HG02938 (cell line): Measurements from ENCODE around the gene ATP6V1F.

Source experiments
- ATAC-seq: cut with Tn5 transposase; IDR thresholded peaks from one replicate; pipeline ENCODE4 v1.9.1; 2021; ENCODE audit warnings: mild to moderate bottlenecking, moderate library complexity; ENCODE audit not compliant: unreplicated experiment

Gene ATP6V1F

GRCh38 chr7:128862571-128863432 is at the start of gene ATP6V1F:
ATP6V1F (plus strand) TSS chr7:128862856; CDS start chr7:128862905, 49 bp downstream.
- ATAC-seq: peak; percentile 84

DNA sequence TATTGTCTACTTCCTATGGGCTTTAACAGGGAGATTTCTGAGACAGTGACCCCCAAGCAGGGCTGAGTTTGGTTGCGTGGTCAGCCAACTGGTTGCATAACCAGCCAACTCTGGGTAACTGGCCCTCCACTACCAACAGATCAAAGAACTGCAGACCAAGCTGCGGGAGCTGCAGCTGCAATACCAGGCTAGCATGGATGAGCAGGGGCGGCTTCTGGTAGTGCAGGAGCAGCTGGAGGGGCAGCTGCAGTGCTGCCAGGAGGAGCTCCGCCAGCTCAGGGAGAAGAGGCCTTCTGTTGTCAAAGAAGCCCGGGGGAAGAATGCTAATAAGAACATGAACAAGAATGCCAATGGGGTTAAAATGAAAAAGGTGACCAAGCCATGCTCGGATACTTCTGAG is 48.2 kb upstream of the ATP6V1F start:
- no peak for ATAC-seq

DNA sequence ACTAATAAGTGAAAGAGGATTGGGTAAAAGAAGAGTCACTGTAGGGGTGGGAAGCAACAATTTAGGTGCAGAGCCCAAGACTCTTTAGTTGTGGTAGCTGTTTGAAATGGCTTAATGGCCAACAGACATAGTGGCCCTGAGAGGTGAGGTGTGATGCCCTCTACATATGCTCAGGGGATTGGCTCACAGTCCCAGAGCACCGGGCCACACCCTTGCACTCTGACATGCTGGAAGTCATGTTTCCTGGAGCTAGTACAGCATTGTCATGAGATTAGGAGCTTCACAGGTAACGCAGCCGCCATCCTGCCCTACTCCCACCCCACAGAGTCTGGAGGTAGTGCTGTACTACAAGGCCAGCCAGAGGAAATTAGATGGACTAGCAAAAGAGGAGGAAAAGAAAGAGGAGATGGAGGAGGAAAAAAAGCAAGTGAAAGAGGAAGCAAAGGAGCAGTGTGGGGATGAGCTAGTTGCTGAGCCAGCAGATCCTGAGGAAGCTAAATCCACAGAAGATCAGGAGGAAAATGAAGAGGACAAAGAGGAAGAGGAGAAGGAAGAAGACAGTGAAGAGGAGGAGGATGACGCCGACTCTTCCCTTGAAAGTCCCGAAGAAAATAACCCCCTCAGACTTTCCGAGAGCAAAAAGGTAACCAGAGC is 47.2 kb upstream of the ATP6V1F start:
- ATAC-seq: no peak

DNA sequence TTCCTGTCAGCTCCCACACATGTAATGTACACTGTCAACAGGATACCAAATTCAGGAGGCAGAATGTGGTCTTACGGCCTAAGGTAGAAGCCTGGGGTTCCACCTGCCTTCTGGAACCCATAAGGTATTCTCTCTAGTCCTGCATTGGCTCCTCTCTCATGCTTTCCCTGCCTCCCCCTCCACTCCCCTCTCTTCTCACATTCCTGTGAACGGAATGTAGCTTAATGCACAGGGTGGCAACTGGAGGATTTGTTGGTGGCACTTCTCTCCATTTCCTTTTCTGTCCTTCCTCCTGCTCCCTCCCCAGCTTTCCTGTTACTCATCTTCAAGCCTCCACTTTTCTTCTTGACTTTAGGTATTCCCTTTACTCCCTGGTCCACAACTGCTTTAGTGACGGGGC is 44.0 kb upstream of the ATP6V1F start:
- ATAC-seq: no peak

GRCh38 chr7:128821724-128822123 is 40.9 kb upstream of the ATP6V1F start:
- no peak for ATAC-seq

- ATAC-seq: no peak
These were observed 36.1 kb upstream of the ATP6V1F start for GRCh38 chr7:128826512-128826911.

GRCh38 chr7:128826916-128827247 is 35.8 kb upstream of the ATP6V1F start:
- ATAC-seq: no peak

DNA sequence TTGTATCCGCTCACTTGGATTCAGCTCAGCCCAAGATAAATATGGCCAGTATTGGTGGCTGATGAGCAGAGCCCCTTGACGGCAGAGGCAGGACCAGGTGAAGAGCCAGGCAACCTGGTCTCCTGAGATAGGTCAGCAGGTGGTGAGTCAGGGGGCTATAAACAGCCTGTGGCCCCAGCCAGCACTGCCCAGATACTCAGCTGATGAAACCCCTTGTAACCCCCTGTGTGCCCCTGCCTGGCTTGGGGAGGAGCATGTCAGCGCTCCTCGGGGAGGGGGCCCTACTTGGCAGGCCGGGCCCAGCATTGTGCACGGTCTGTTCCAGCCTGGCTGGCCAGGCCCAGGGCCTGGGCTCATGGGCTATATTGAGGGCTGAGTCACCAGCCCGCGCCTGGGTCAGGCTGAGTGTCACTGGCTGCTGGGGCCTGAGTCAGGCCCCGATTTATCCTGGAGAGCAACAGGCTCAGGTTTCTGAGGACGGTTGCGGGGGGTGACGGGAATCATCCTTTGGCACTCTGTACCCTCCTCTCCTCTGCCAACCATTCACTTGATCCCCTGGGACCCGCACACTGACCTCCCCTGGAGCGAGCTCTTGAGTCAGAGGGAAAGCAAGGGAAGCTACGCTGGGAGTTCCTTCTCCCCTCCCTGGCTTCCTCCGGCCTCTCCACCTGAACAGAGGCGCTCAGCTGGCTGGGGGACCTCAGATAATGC is 35.3 kb upstream of the ATP6V1F start:
- no peak for ATAC-seq

DNA sequence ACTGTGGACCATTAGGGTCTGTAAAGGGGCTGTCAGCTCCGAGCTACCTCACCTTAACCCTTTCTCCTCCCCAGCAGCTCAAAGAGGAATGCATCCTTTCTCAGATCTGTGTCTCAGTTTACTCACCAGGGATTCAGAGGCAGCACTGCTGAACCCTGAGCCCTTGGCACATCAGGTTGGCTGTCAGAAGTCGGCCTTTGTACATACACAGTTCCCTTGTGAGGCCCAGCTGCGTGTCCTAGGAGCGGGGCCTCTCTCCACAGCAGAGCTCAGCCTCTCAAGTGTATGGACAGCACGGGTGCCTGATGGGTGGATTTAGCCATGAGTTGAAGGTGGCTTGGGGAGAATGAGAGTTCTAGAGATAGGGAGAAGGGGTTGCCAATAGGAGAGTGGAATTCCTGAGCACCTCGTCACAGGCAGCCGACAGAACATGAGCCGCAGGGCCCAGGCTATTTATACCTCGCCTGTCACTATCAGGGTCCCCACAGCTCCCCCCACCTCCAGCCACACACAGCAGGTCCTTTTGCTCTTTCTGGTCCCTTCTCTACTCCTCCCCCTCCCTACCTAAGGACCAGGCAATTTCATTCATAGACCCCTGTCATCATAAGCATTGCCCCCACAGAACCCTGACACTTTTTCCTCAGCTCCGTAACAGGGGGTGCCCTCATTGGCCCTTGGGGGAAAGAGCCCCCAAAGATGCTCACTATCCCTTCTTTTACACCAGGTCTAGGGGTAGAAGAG is 34.5 kb upstream of the ATP6V1F start:
- ATAC-seq: no peak

DNA sequence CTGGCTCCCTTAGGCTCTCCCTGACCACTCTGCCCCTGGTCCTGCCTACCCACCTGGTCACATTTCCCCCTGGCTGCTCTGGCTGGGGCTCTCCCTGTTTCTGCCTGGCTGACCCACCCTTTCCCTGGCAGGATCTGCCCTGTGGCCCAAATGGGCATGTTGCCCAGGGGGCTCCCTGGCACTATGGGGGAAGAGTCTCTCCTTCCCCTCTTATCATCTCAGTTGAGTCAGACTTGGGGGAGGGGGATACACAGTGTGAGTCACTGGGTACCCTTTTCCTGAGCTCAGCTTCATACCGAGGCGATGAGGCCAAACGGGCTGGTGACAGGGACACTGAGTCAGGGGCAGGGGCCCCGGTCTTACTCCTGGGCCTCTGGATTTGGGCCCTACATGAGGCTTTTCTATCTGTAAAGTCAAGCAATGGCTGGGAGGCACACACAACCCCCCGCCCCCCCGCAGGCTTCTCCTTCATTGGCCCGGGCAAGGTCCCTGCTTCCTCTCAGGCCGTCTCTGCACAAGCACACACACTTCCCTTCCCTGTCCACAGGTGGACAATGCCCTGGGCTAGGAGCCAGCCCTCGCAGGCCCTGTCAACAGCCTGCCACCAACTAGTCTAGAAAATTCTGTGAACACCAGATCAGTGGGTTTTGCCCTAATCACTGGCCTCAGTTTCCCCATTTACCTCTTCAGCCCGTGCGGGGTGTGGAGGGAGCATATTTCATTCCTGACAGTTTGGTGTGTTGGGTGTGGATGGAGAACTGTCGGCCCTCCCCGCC is 33.1 kb upstream of the ATP6V1F start:
- ATAC-seq: no peak

GRCh38 chr7:128830231-128831177 is 32.2 kb upstream of the ATP6V1F start, which contains the start of gene FLNC:
FLNC (plus strand) TSS chr7:128830406; CDS start chr7:128830638, 232 bp downstream.
- no peak for ATAC-seq

DNA sequence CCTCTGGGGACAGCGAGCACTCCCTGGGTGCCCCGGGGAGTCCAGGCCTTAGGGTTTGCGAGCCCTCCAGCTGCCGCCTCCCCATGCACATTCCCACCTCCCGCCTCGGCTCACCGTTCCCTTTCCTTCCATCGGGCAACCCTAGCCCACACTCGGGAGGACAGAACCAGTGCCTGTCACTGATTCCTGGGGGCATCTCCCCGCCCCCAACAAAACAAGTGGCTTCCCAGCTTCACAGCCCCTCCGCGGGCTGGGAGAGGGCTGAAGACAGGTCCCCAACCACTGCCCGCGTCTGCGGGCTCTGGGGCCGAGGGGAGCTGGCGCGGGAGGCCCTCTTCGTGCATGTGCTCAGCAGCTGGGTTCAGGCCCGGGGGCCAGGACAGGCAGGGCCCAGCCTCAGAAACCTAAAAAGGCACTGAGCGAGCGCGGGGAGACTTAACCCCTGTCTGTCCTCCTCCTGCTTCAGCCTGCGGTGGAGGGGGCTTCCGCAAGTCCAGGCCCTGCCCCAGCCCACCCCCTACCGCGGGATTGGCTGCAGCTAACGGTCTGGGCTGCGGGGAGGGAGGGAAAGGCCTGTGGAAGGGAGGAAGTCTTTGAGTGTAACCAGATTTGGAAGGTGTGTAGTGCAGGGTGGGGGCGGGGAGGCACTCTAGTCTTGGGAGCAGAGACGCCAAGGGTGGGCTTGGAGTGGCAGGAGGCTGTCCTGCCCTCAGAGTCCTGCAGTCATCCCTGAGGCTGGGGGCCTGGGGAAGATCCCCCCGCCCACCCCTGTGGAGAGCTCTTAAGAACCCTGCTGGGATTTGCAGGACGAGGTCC is 31.3 kb upstream of the ATP6V1F start:
- no peak for ATAC-seq

DNA sequence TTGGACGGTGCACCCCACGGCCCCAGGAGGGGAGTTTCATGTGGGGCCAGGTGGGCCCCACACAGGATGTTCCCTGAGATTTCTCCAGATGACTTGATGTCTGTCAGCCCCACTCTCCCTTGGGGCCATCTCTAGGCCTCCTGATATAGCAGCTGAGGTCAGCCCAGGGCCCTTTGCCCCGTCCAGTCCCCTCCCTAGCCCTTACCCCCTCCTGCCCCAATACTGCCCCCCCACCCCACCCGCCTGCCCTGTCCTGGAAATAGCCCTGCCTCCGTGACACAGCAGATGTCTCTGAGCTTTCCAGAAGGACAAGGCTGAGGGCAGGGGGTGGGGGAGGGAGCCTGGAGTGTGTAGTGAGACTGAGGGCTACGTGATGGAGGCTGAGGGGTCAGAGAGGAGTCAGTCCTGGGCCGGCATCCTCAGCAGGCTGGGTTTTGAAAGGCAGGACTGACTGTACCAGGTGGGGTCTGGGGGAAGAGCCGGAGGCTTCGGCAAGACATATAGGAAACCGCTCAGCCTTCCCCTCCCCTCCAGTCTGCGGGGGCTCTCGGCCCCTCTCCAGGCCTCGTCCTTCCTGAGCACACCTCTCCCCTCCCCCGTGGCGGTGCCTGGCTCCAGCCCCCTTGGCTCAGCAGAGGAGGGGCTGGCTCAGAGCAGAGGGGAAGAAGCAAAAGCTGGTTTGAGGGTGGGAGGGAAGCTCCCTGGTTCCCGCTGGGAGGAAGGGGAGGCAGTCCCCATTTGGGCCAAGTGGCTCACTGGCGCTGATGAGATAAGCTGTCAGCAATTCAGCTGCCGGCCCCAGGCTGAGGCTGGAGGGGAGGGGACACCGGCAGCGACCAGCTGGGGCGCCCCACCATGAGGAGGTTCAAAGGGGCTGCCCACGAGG is 30.4 kb upstream of the ATP6V1F start:
- ATAC-seq: no peak

- ATAC-seq: no peak
These were observed 29.8 kb upstream of the ATP6V1F start for GRCh38 chr7:128832880-128833147.

DNA sequence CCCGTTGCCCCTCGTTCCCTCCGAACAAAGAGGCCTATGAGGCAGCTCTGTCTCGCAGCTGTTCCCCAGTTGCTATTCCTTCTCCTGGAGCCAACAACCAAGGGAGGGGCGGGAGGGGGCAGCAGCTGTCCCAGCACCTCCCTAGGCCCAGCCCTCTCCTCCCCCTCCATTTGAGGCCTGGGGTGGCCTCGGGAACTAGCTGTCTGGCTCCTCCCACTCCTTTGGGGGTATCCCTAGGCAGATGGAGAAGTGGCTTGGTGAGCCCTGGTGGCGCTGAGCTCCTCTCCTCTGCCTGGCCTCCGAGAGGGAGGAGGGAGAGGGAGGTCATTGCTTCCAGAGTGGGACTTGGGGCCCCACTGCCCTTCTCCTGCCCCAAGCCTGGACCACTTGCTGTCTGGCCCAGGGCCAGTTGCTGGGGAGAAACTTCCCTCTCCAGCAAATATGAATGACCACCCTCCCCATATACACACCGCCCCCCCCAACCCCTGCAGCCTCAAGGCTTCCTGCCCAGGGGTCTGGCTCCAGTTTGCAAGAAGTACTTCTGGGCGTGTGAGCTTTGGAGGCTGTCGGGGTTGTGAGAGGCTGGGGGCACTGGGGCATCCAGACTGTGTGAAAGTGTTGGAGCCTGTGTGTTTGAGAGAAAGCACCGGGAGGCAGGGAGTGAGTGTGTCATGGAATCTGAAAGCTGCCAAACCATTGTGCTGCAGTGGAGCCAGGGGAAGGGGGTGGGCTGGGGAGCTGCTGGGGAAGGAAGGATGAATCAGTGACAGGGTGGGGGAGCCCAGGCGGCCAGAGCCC is 29.3 kb upstream of the ATP6V1F start:
- ATAC-seq: no peak

DNA sequence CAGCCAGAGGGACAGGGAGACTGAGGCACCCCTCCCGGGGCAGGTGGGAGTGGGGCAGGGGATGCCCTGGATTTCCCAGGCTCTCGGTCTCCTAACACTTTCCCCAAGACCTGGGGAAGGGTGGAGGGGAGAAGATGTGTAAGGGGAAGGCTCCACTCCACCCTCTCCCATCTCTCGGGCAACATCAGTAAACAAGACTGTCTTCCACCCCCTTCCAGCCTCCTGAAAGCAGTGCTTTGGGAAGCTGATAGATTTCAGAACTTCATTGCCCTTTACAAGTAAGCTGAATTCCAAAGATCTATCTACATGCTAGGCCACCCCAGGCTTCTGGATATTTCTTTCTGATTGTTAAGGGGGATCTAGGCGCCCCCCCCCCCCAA is 28.7 kb upstream of the ATP6V1F start:
- no peak for ATAC-seq

DNA sequence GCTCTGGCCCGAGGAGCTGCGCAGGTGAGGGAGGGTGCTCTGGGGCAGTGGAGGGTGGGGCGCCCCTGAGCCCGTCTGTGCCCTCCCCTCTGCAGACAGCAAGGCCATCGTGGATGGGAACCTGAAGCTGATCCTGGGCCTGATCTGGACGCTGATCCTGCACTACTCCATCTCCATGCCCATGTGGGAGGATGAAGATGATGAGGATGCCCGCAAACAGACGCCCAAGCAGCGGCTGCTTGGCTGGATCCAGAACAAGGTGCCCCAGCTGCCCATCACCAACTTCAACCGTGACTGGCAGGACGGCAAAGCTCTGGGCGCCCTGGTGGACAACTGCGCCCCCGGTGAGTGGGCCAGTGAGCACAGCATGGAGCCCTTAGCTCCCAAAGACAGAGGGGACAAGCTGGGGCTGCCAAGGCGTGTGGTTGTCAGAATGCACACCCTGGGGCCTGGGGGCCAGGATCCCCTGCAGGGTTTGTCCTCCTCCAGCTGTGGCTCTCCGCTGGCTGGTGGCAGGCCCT is 27.4 kb upstream of the ATP6V1F start:
- ATAC-seq: no peak
